HepG2 (cell line): ENCODE results near the gene SEC61A1. TPM values are rescaled to one million over a fixed set of nuclear protein-coding genes. Genes with fewer than 3 reads are reported as not detected.

Source experiments
- ATAC-seq: fragments of 200-7000 bp; cut with Tn5 transposase; 3 replicates; pipeline ENCODE4 v1.9.1; 2020; ENCODE audit warnings: mild to moderate bottlenecking, moderate library complexity
- BruUV-seq: library from RNA; stranded (reverse); fragments of 400-500 nt; replicated peaks from 2 replicates; lab custom pipeline; 2021; lab: Mats Ljungman, UMichigan
- CTCF ChIA-PET: fragments of 300-600 bp; formaldehyde crosslinking; extraction: SDS; loops from one replicate; lab custom pipeline; 2021; ENCODE audit warnings: low total read pairs, inconsistent platforms, low intra/inter-chr PET ratio; lab: Yijun Ruan, JAX
- POLR2A ChIA-PET: fragments of 350-600 bp; sonication (Branson Sonifier 250); formaldehyde crosslinking; loops from one replicate; lab custom pipeline; 2020; ENCODE audit warnings: antibody characterized with exemption, inconsistent platforms; lab: Yijun Ruan, JAX
- DNase-seq: peaks from one replicate; pipeline ENCODE4 v3.0.0-alpha.2; 2015; ENCODE audit warnings: low spot score
- FAIRE-seq: peaks from 3 replicates; lab custom pipeline; 2011; peaks lifted over from hg19 to GRCh38; lab: Jason Lieb, UNC
- H2AFZ ChIP-seq: one replicate; pipeline ENCODE4 v1.6.1; 2011; ENCODE audit warnings: low read length, inconsistent platforms
- H3K27ac ChIP-seq: fragments of 300-600 bp; 3 replicates; pipeline ENCODE4 v1.8.0; 2011; ENCODE audit warnings: mixed run types, mild to moderate bottlenecking, mixed read lengths, low read length, inconsistent platforms; ENCODE audit not compliant: insufficient read depth; ENCODE audit errors: extremely low read length
- H3K27me3 ChIP-seq, 2 experiments: fragments of 200-600 bp in 1 of 2; 2 replicates in 1 of 2; 3 replicates in 1 of 2; pipeline versions ENCODE4 v1.6.0 to v1.8.0; 2011; ENCODE audit warnings: low read length in 2 of 2, mild to moderate bottlenecking in 2 of 2, moderate library complexity in 2 of 2, inconsistent platforms in 1 of 2; ENCODE audit not compliant: insufficient read depth in 2 of 2, control insufficient read depth in 1 of 2
- H3K36me3 ChIP-seq, 2 experiments: fragments of 200-600 bp in 1 of 2; replicated peaks in 1 of 2; 2 replicates in 1 of 2; 3 replicates in 1 of 2; pipeline versions ENCODE4 v1.5.1 to v1.8.0; 2011; ENCODE audit warnings: low read length in 2 of 2, inconsistent platforms in 1 of 2; ENCODE audit not compliant: insufficient read depth in 2 of 2, control insufficient read depth in 1 of 2
- H3K4me1 ChIP-seq: 2 replicates; pipeline ENCODE4 v1.5.1; 2012; ENCODE audit warnings: low read length, inconsistent platforms; ENCODE audit not compliant: insufficient read depth
- H3K4me2 ChIP-seq: 2 replicates; pipeline ENCODE4 v1.6.0; 2011; ENCODE audit warnings: low read depth, low read length, inconsistent platforms
- H3K4me3 ChIP-seq, 3 experiments: fragments of 200-600 bp in 1 of 3; sonication (generic), shearing (Covaris generic) in 1 of 3; replicated peaks in 1 of 3; 2 replicates each; pipeline ENCODE4 v1.5.1; 2011 to 2016; ENCODE audit warnings: low read length in 3 of 3, inconsistent platforms in 2 of 3, low read depth in 2 of 3, mild to moderate bottlenecking in 2 of 3, control low read depth in 1 of 3, mixed read lengths in 1 of 3; ENCODE audit not compliant: insufficient read depth in 1 of 3
- H3K79me2 ChIP-seq: one replicate; pipeline ENCODE4 v1.6.1; 2011; ENCODE audit warnings: low read length, inconsistent platforms; ENCODE audit not compliant: insufficient read depth
- H3K9ac ChIP-seq: 2 replicates; pipeline ENCODE4 v1.6.0; 2011; ENCODE audit warnings: mild to moderate bottlenecking, low read depth, low read length, inconsistent platforms; ENCODE audit not compliant: insufficient read depth
- H3K9me3 ChIP-seq: 2 replicates; pipeline ENCODE4 v1.5.1; 2012; ENCODE audit warnings: mild to moderate bottlenecking, low read length
- H4K20me1 ChIP-seq: 2 replicates; pipeline ENCODE4 v1.6.0; 2011; ENCODE audit warnings: inconsistent platforms, mild to moderate bottlenecking, low read length, moderate library complexity; ENCODE audit not compliant: insufficient read depth
- ARID2 ChIP-seq: sonication (generic); formaldehyde crosslinking; IDR thresholded peaks from 2 replicates; pipeline ENCODE4 v1.8.1; 2022; ENCODE audit warnings: mild to moderate bottlenecking, missing genetic modification reagents, borderline replicate concordance
- CBX1 ChIP-seq: IDR thresholded peaks from one replicate; pipeline ENCODE4 v1.6.1; 2016; ENCODE audit warnings: antibody characterized with exemption, low read depth
- FOXM1 ChIP-seq: sonication (generic); formaldehyde crosslinking; IDR thresholded peaks from 2 replicates; pipeline ENCODE4 v1.5.0; 2020; ENCODE audit warnings: missing genetic modification reagents
- HOXA5 ChIP-seq: sonication (generic); formaldehyde crosslinking; IDR thresholded peaks from 2 replicates; pipeline ENCODE4 v1.4.0; 2020; ENCODE audit warnings: missing genetic modification reagents
- TFAP4 ChIP-seq: sonication (generic); IDR thresholded peaks from 2 replicates; pipeline ENCODE4 v1.6.1; 2016; ENCODE audit warnings: low read depth, borderline replicate concordance
- TOE1 ChIP-seq: sonication (generic); formaldehyde crosslinking; IDR thresholded peaks from 2 replicates; pipeline ENCODE4 v1.4.0; 2020; ENCODE audit warnings: mild to moderate bottlenecking, missing genetic modification reagents
- YEATS2 ChIP-seq: sonication (generic); formaldehyde crosslinking; IDR thresholded peaks from 2 replicates; pipeline ENCODE4 v1.4.0; 2020; ENCODE audit warnings: missing genetic modification reagents, borderline replicate concordance
- ZBTB42 ChIP-seq: sonication (generic); formaldehyde crosslinking; IDR thresholded peaks from 2 replicates; pipeline ENCODE4 v1.5.0; 2020; ENCODE audit warnings: mild to moderate bottlenecking, missing genetic modification reagents
- ZEB1 ChIP-seq: IDR thresholded peaks from 2 replicates; pipeline ENCODE4 v1.6.1; 2012; ENCODE audit warnings: mild to moderate bottlenecking, low read depth, inconsistent platforms; ENCODE audit not compliant: insufficient replicate concordance
- ZNF101 ChIP-seq: sonication (generic); formaldehyde crosslinking; IDR thresholded peaks from 2 replicates; pipeline ENCODE4 v1.4.0; 2020; ENCODE audit warnings: mild to moderate bottlenecking, low read depth, missing genetic modification reagents, borderline replicate concordance
- ZNF205 ChIP-seq: IDR thresholded peaks from 2 replicates; pipeline ENCODE4 v1.6.1; 2018; ENCODE audit warnings: missing biosample characterization, missing genetic modification reagents
- ZNF234 ChIP-seq: sonication (generic); formaldehyde crosslinking; conservative IDR thresholded peaks from 2 replicates; pipeline ENCODE4 v1.5.1; 2020; ENCODE audit warnings: mild to moderate bottlenecking, missing genetic modification reagents
- ZNF383 ChIP-seq: sonication (generic); formaldehyde crosslinking; IDR thresholded peaks from 2 replicates; pipeline ENCODE4 v1.4.0; 2020; ENCODE audit warnings: missing genetic modification reagents, mild to moderate bottlenecking, borderline replicate concordance
- ZNF652 ChIP-seq: IDR thresholded peaks from 2 replicates; pipeline ENCODE4 v1.6.1; 2016; ENCODE audit warnings: low read depth, borderline replicate concordance
- ZNF740 ChIP-seq: sonication (generic); formaldehyde crosslinking; IDR thresholded peaks from 2 replicates; pipeline ENCODE4 v1.4.0; 2020; ENCODE audit warnings: missing genetic modification reagents
- ZNF749 ChIP-seq: sonication (generic); formaldehyde crosslinking; IDR thresholded peaks from 2 replicates; pipeline ENCODE4 v1.8.0; 2022; ENCODE audit warnings: mild to moderate bottlenecking, missing genetic modification reagents, moderate library complexity, borderline replicate concordance
- WGBS: methylation state at CpG from one replicate; pipeline ENCODE4 v1.1.6; 2017; ENCODE audit warnings: low lambda C conversion rate; 5-methylcytosine and 5-hydroxymethylcytosine counted together
- in situ Hi-C: cut with HindIII; loops from 2 replicates; pipeline ENCODE4 v1.10.0; 2017; ENCODE audit warnings: low pct_unique_long_range_greater_than_20kb; ENCODE audit not compliant: extremely low pct_ligation_motif_present
- intact Hi-C: fragments of 100-400 bp; cut with micrococcal nuclease; formaldehyde crosslinking; loops from one replicate; pipeline ENCODE4 v1.10.0; 2022; ENCODE audit not compliant: unreplicated experiment
- polyA plus RNA-seq, 8 experiments: library from polyadenylated mRNA; depleted of rRNA in 3 of 8; stranded (reverse) in 7 of 8; unstranded in 1 of 8; fragments of >200 nt; fragmentation: Illumina TruSeq in 4 of 8; extraction: Trizol in 4 of 8; gene quantifications; 2 replicates each; pipeline versions ENCODE4 v1.2.1 to v1.2.3, GENCODE V29; 2011 to 2016; ENCODE audit warnings: low read depth in 4 of 8, missing spikeins in 1 of 8, mixed read lengths in 1 of 8; ENCODE audit not compliant: insufficient read depth in 1 of 8
- total RNA-seq, 5 experiments: library from RNA; depleted of rRNA; stranded (reverse); fragments of >200 nt; fragmentation: Illumina TruSeq; extraction: Trizol; gene quantifications; 2 replicates each; pipeline ENCODE4 v1.2.3, GENCODE V29; 2016; ENCODE audit warnings: low read depth in 1 of 5
- TF ChIP-seq, protein P1 (sequence below): sonication (generic); formaldehyde crosslinking; IDR thresholded peaks from 2 replicates; pipeline ENCODE4 v1.4.0; 2020; ENCODE audit warnings: missing genetic modification reagents, borderline replicate concordance
- TF ChIP-seq, protein P2 (sequence below): sonication (generic); formaldehyde crosslinking; IDR thresholded peaks from 2 replicates; pipeline ENCODE4 v1.5.0; 2020; ENCODE audit warnings: mild to moderate bottlenecking, missing genetic modification reagents, borderline replicate concordance

SEC61A1 gene
- total and polyA plus RNA-seq, 2 of the 13 experiments (the other 11 are each of a cell fraction or from before 2014, with no cell fraction given) = 170 to 203 TPM

DNA sequence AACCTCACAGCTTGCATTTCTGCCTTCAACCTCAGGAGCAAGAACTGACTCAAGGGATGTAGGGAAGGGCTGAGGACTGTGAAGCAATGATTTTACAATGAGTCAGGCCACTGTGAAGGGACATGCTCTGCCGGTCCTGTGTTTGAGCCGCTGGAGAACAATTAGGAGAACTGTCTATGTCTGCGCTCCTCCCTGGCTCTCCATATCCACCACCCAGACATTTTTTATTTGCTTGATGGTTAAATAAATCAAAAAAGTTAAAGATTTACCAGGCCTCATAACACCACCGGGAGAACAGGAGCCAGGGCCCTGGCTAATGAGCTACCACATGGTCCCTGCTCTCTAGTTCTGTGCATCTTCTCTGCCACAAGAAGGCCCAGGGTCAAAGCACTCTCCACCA, 29.6 kb downstream of the SEC61A1 start:
- no peaks in the 10 kb centered on the region for H3K79me2 ChIP-seq
- no peak for ATAC-seq
- H3K4me1 ChIP-seq = peaks cover 10% of the 10 kb centered on the region; the same call in 1 of the 2 replicates
- H3K4me3 ChIP-seq = no peak overlapping the region
- no peak for DNase-seq
- H2AFZ ChIP-seq = no peak overlapping the region
- intact Hi-C loops (no loop called here), in situ Hi-C loops (no loop called here)
- no peaks in the 10 kb centered on the region for H3K27me3 ChIP-seq
- POLR2A ChIA-PET = interaction anchor here (0.9 kb wide), 1 partner anchor 52 kb away, joined by 3 read pairs; no protein-coding TSS in a partner anchor
- H3K4me2 ChIP-seq = no peak overlapping the region
- no peak overlapping the region for H3K27ac ChIP-seq
- CTCF ChIA-PET = no interaction called here
- H3K9me3 ChIP-seq = no peaks in the 10 kb centered on the region
- no TSS peak for BruUV-seq
- no peaks in the 10 kb centered on the region for H4K20me1 ChIP-seq
- peaks cover 20 to 82% of the 10 kb centered on the region in 2 experiments for H3K36me3 ChIP-seq
- 76% methylated on average over 4 of the region's 4 CpGs for WGBS
- no peak for FAIRE-seq
- H3K9ac ChIP-seq = no peak overlapping the region
- TF ChIP-seq TOE1 (CRISPR knock-in tag) (no peak), ZNF740 (CRISPR knock-in tag) (no peak), YEATS2 (CRISPR knock-in tag) (no peak), ZNF383 (CRISPR knock-in tag) (no peak), ZNF652 (CRISPR knock-in tag) (no peak), ARID2 (CRISPR knock-in tag) (no peak), ZEB1 (no peak), ZNF234 (CRISPR knock-in tag) (no peak), ZNF205 (CRISPR knock-in tag) (no peak), ZNF749 (no peak), ZBTB42 (CRISPR knock-in tag) (no peak), TFAP4 (no peak), ZNF101 (CRISPR knock-in tag) (no peak), HOXA5 (CRISPR knock-in tag) (no peak), CBX1 (no peak), FOXM1 (no peak)
- TF ChIP-seq, protein P1, sequence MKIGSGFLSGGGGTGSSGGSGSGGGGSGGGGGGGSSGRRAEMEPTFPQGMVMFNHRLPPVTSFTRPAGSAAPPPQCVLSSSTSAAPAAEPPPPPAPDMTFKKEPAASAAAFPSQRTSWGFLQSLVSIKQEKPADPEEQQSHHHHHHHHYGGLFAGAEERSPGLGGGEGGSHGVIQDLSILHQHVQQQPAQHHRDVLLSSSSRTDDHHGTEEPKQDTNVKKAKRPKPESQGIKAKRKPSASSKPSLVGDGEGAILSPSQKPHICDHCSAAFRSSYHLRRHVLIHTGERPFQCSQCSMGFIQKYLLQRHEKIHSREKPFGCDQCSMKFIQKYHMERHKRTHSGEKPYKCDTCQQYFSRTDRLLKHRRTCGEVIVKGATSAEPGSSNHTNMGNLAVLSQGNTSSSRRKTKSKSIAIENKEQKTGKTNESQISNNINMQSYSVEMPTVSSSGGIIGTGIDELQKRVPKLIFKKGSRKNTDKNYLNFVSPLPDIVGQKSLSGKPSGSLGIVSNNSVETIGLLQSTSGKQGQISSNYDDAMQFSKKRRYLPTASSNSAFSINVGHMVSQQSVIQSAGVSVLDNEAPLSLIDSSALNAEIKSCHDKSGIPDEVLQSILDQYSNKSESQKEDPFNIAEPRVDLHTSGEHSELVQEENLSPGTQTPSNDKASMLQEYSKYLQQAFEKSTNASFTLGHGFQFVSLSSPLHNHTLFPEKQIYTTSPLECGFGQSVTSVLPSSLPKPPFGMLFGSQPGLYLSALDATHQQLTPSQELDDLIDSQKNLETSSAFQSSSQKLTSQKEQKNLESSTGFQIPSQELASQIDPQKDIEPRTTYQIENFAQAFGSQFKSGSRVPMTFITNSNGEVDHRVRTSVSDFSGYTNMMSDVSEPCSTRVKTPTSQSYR (CRISPR knock-in tag) = no peak
- TF ChIP-seq, protein P2, sequence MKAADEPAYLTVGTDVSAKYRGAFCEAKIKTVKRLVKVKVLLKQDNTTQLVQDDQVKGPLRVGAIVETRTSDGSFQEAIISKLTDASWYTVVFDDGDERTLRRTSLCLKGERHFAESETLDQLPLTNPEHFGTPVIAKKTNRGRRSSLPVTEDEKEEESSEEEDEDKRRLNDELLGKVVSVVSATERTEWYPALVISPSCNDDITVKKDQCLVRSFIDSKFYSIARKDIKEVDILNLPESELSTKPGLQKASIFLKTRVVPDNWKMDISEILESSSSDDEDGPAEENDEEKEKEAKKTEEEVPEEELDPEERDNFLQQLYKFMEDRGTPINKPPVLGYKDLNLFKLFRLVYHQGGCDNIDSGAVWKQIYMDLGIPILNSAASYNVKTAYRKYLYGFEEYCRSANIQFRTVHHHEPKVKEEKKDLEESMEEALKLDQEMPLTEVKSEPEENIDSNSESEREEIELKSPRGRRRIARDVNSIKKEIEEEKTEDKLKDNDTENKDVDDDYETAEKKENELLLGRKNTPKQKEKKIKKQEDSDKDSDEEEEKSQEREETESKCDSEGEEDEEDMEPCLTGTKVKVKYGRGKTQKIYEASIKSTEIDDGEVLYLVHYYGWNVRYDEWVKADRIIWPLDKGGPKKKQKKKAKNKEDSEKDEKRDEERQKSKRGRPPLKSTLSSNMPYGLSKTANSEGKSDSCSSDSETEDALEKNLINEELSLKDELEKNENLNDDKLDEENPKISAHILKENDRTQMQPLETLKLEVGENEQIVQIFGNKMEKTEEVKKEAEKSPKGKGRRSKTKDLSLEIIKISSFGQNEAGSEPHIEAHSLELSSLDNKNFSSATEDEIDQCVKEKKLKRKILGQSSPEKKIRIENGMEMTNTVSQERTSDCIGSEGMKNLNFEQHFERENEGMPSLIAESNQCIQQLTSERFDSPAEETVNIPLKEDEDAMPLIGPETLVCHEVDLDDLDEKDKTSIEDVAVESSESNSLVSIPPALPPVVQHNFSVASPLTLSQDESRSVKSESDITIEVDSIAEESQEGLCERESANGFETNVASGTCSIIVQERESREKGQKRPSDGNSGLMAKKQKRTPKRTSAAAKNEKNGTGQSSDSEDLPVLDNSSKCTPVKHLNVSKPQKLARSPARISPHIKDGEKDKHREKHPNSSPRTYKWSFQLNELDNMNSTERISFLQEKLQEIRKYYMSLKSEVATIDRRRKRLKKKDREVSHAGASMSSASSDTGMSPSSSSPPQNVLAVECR (CRISPR knock-in tag) = no peak
